Activated CD8-positive, alpha-beta T cell treated with anti-CD3 and anti-CD28 coated beads for 36 hours (primary cell): ENCODE measurements around the gene FOXI1. TPM values are rescaled to one million over a fixed set of nuclear protein-coding genes. Genes with fewer than 3 reads are reported as not detected.

Source experiments
- ATAC-seq: fragments of 200-7000 bp; cut with Tn5 transposase; one replicate; pipeline ENCODE4 v1.10.0; 2021; ENCODE audit warnings: mild to moderate bottlenecking, moderate library complexity
- CTCF ChIA-PET: fragments of 350-600 bp; sonication (Branson Sonifier 250); formaldehyde crosslinking; loops from one replicate; lab custom pipeline; 2021; ENCODE audit warnings: antibody characterized with exemption; lab: Charles Lee
- POLR2A ChIA-PET: fragments of 350-600 bp; sonication (Branson Sonifier 250); formaldehyde crosslinking; loops from one replicate; lab custom pipeline; 2021; ENCODE audit warnings: antibody characterized with exemption; lab: Charles Lee
- DNase-seq: peaks from one replicate; pipeline ENCODE4 v3.0.0-alpha.2; 2020
- H3K27ac Mint-ChIP-seq: one replicate; pipeline ENCODE4 v1.8.0; 2021; ENCODE audit warnings: mild to moderate bottlenecking, mixed read lengths
- H3K27me3 Mint-ChIP-seq: one replicate; pipeline ENCODE4 v1.8.0; 2021; ENCODE audit warnings: mixed read lengths
- H3K36me3 Mint-ChIP-seq: one replicate; pipeline ENCODE4 v1.8.0; 2021; ENCODE audit warnings: low read depth, mixed read lengths
- H3K4me1 Mint-ChIP-seq: one replicate; pipeline ENCODE4 v1.8.0; 2021; ENCODE audit warnings: low read depth, mixed read lengths
- H3K4me3 Mint-ChIP-seq: one replicate; pipeline ENCODE4 v1.8.0; 2021; ENCODE audit warnings: mild to moderate bottlenecking, moderate library complexity, mixed read lengths
- H3K9me3 Mint-ChIP-seq: one replicate; pipeline ENCODE4 v1.8.0; 2021; ENCODE audit warnings: mixed read lengths
- intact Hi-C: fragments of 100-400 bp; cut with micrococcal nuclease; formaldehyde crosslinking; loops from one replicate; pipeline ENCODE4 v1.10.0; 2022
- total RNA-seq, 2 experiments: library from RNA; stranded (reverse); gene quantifications; one replicate each; pipeline ENCODE4 v1.2.3, GENCODE V29; 2021
- TF ChIP-seq, protein P1 (sequence below): fragments of 200-600 bp; IDR thresholded peaks from one replicate; pipeline ENCODE4 v1.8.0; 2022; ENCODE audit warnings: antibody characterized with exemption, mild to moderate bottlenecking

FOXI1 gene
- total RNA-seq, 2 experiments from 2014 or later = not detected

DNA sequence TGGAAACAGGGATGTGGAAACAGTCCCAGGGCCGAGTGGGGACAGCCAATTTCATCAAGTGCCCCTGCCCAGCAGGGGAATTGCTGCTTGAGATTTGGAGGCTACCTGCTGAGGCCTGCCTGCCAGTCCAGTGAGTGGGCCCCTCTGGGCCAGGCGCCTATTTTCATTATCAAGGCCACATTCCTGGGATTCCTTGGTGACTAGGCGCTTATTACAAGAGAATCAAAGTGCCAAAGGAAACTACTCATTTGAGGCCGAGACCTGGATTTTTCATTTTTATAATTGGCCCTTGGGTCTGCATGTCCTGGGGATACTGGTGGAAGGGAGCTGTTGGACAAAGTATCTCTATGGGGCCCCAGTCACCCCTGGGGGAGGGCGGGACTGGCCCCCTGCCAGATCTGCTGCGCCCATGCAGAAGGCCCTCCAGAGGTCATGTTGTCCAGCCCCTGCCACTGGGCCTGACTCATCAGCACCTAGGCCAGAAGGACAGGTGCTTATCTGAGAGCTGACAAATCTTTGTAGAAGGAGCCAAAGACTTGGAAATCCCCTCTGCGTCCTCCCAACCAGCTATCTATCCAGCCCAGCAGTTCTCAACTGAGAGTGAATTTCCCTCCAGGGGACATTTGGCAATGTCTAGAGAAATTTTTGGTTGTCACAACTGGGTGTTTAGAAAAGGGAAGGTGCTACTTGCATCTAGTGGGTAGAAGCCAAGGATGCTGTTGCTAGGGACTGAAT, 45.6 kb downstream of the FOXI1 start:
- Mint-ChIP-seq H3K9me3 (no peaks in the 10 kb centered on the region), H3K4me1 (no peaks in the 10 kb centered on the region), H3K27ac (no peak overlapping the region), H3K27me3 (peaks cover 3% of the 10 kb centered on the region), H3K4me3 (no peak overlapping the region), H3K36me3 (no peaks in the 10 kb centered on the region)
- ChIA-PET POLR2A (no interaction called here), CTCF (interaction anchor here (1.1 kb wide), 1 partner anchor 270 kb away, joined by 3 read pairs; no protein-coding TSS in a partner anchor)
- TF ChIP-seq, protein P1, sequence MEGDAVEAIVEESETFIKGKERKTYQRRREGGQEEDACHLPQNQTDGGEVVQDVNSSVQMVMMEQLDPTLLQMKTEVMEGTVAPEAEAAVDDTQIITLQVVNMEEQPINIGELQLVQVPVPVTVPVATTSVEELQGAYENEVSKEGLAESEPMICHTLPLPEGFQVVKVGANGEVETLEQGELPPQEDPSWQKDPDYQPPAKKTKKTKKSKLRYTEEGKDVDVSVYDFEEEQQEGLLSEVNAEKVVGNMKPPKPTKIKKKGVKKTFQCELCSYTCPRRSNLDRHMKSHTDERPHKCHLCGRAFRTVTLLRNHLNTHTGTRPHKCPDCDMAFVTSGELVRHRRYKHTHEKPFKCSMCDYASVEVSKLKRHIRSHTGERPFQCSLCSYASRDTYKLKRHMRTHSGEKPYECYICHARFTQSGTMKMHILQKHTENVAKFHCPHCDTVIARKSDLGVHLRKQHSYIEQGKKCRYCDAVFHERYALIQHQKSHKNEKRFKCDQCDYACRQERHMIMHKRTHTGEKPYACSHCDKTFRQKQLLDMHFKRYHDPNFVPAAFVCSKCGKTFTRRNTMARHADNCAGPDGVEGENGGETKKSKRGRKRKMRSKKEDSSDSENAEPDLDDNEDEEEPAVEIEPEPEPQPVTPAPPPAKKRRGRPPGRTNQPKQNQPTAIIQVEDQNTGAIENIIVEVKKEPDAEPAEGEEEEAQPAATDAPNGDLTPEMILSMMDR = no peak
- intact Hi-C loops = no loop called here
- DNase-seq (no peak), ATAC-seq (no peak)

DNA sequence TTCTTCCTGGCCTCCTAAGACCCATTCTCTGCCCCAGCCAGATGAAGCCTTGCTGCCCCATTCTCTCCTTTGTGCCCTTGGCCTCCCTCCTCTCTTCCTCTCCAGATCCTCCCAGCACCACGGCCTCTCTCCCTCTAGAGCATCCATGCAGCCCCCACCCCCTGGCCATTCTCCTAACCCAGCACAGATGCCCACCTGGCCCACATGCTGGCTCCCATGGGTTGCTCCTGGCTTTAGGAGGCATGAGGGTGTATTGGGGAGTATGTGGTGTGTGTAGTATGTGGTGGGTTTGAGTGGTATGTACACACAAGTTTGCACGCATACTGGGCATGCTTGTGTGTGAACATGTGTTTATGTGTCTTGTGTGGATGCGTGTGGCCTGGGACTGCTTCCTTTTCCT, 47.1 kb downstream of the FOXI1 start:
- DNase-seq = no peak
- TF ChIP-seq, protein P1 = no peak
- no peaks in the 10 kb centered on the region for H3K9me3 Mint-ChIP-seq
- H3K27me3 Mint-ChIP-seq = peaks cover 3% of the 10 kb centered on the region
- intact Hi-C loops = no loop called here
- H3K27ac Mint-ChIP-seq = no peak overlapping the region
- ChIA-PET CTCF (no interaction called here), POLR2A (no interaction called here)
- no peaks in the 10 kb centered on the region for H3K4me1 Mint-ChIP-seq
- no peaks in the 10 kb centered on the region for H3K36me3 Mint-ChIP-seq
- H3K4me3 Mint-ChIP-seq = no peak overlapping the region
- no peak for ATAC-seq

GRCh38 chr5:170154297-170154696, 48.6 kb downstream of the FOXI1 start:
- ChIA-PET POLR2A (no interaction called here), CTCF (no interaction called here)
- no peak overlapping the region for H3K27ac Mint-ChIP-seq
- H3K27me3 Mint-ChIP-seq = peaks cover 1% of the 10 kb centered on the region
- no peaks in the 10 kb centered on the region for H3K4me1 Mint-ChIP-seq
- H3K9me3 Mint-ChIP-seq = no peaks in the 10 kb centered on the region
- intact Hi-C loops = no loop called here
- no peak for ATAC-seq
- no peaks in the 10 kb centered on the region for H3K36me3 Mint-ChIP-seq
- no peak for DNase-seq
- no peak overlapping the region for H3K4me3 Mint-ChIP-seq
- TF ChIP-seq, protein P1 = no peak

- ChIA-PET POLR2A (no interaction called here), CTCF (interaction anchor here (2.4 kb wide), 1 partner anchor 30 kb away, joined by 13 read pairs; no protein-coding TSS in a partner anchor)
- intact Hi-C loops = no loop called here
- ATAC-seq (no peak), DNase-seq (no peak)
- Mint-ChIP-seq H3K27me3 (no peaks in the 10 kb centered on the region), H3K4me3 (no peak overlapping the region), H3K27ac (no peak overlapping the region), H3K4me1 (no peaks in the 10 kb centered on the region), H3K9me3 (no peaks in the 10 kb centered on the region), H3K36me3 (no peaks in the 10 kb centered on the region)
- TF ChIP-seq, protein P1 = no peak
Measured at GRCh38 chr5:170154744-170155143, 49.0 kb downstream of the FOXI1 start.

DNA sequence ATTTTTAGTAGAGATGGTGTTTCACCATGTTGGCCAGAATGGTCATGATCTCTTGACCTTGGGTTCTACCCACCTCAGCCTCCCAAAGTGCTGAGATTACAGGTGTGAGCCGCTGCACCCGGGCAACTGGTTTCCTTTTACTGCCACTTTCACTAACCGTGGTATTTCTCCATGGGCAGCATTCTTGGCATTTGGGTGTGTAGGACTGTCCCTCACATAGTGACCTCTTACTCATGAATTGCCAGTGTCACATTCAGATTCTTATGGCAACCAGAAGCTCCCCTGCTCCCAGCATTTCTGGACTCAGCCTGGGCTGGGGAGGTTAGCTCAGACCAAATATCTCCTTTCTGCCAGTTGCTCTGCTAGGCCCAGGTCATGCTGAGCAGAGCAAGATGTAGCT, 50.1 kb downstream of the FOXI1 start:
- H3K27me3 Mint-ChIP-seq = no peaks in the 10 kb centered on the region
- no peak overlapping the region for H3K27ac Mint-ChIP-seq
- no peak for DNase-seq
- H3K9me3 Mint-ChIP-seq = no peaks in the 10 kb centered on the region
- no peak for ATAC-seq
- H3K4me1 Mint-ChIP-seq = no peaks in the 10 kb centered on the region
- intact Hi-C loops = no loop called here
- CTCF ChIA-PET = interaction anchor here (2.4 kb wide), 1 partner anchor 29 kb away, joined by 13 read pairs; no protein-coding TSS in a partner anchor
- POLR2A ChIA-PET = no interaction called here
- H3K4me3 Mint-ChIP-seq = no peak overlapping the region
- TF ChIP-seq, protein P1 = no peak
- no peaks in the 10 kb centered on the region for H3K36me3 Mint-ChIP-seq
